Myocyte (in vitro differentiated cells): ENCODE results near the gene LUZP1. TPM values are rescaled to one million over a fixed set of nuclear protein-coding genes. Genes with fewer than 3 reads are reported as not detected.

ENCODE experiments used
- DNase-seq: peaks from one replicate; pipeline ENCODE4 v3.0.0-alpha.2; 2012; ENCODE audit warnings: low read depth
- total RNA-seq: library from RNA; depleted of rRNA; stranded (reverse); fragments of >200 nt; gene quantifications from 2 replicates; pipeline ENCODE4 v1.2.3, GENCODE V29; 2014

LUZP1 gene
- total RNA-seq, 1 donor from 2014 or later: 19.1 TPM

DNA sequence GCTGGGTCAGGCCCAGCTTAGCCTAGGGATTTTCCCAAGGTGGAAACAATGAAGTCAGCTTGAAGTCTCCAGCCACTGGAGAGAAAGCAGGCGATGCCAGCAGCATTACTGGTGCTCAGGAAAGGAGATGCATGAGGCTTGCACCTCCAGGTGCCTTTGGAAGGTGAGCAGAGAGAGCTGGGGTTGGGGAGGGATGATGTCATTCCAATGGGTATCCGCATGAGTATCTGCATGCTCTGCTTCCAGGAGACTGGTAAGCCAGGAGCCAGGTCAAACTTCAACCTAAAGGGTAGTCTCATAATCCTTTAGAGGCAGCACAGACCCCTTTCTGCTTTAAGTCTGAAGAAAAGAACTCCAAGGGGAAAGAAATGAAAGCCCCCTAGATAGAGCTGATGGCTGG, 80.6 kb downstream of the LUZP1 start:
- DNase-seq: no peak

DNA sequence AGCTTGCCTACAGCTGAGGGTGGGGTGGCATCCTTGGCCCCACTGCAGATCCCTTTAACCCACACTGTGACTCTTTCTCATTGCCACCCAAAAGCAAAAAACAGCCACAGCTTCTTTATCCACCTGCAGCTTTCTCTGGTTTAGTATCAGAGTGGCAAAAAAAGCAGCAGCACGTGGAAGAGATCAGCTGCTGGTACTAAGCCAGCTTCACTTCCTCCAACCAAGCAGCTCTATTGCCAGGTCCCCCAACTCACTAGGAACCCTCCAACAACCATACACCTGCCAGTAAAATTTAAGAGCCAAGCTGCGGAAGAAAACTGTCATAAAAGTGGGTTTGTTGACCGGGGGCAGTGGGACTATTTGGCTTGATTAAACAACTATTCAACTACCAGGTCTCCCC, 83.0 kb downstream of the LUZP1 start:
- DNase-seq: no peak

DNA sequence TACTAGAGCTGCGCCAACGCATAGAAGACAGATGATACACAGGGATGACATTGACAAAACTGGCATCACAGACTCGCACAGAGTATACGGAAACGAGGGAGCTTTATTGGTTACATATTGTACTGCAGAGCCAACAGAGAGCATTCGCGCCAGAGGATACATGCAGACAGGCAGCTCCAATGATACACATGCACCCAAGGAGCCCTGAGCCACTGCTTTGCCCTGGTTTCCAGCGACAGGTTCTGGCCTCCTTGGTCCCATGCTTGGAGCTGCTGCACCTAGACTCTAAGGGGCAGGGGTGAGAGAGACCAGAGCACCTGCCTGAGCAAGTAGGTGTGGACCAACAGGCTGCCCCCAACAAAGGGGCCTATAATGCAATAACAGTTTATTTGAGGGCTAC, 83.8 kb downstream of the LUZP1 start:
- DNase-seq: no peak

DNA sequence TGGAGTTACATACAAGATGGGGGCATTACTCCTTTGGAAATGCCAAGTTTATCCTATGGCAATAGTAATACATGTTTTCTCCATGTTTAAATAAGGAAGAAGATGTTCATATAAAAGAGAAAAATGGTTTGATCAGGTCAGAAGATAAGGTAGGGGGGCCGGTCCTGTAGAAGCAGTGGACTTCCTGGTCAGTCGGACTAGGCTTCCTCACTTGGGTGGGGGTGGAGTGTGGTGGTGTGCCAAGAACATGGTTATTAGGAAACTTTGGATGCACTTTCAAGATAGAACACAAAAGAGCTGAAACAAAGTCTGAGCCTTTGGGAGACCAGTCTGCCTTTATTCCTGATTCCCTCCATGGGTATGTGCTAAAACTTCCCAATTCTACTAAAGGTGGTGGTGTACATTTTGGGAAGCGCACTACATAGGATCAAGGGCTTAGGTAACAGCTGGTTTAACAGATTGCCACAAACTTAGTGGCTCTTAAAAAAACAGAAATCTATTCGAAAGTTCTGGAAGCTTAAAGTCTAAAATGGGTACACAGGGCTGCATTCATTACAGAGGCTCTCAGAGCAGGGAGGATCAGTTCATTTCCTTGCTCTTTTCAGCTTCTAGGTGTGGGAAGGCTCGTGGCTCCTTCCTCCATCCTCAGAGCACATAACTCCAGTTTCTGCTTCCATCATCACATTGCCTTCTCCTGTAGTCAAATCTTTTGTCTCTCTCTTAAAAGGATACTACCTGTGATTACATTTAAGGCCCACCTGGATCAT, 84.8 kb downstream of the LUZP1 start:
- DNase-seq: no peak

DNA sequence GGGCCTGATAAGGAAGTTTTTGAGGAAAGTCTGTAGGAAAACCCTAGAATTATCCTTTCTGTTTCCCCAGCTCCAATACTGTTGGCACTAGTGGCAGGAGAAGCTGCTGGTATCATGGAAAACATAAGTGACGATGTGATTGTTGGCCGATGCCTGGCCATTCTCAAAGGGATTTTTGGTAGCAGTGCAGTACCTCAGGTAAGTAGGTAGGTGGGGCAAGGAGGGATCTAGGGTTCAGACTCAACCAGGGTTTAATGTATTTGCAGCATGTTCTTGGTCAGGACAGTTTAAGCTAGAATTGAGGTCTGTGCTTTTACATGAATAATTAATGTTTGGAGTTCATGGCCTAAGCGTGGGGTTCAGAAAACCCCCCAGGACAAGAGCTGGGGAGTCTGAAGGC, 87.3 kb downstream of the LUZP1 start:
- no peak for DNase-seq

DNA sequence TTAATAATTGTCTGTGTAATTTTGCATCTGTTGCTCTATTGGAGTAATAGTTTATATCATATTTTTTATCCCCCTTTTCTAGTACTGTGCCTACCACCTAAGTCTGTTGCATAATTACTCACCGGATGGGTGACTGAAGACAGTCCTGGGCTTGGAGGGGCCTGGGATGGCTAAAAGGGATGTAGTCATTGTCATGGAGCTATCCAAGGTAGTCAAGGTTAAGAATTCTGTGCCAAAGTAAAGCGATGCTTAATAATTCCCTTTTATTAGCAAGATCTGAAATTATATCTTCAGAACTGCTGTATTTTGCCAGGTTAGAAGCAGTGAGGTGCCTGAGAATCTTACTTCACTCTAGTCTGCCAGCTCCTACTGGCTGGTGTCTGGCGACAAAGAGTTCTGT, 87.8 kb downstream of the LUZP1 start:
- DNase-seq: no peak

DNA sequence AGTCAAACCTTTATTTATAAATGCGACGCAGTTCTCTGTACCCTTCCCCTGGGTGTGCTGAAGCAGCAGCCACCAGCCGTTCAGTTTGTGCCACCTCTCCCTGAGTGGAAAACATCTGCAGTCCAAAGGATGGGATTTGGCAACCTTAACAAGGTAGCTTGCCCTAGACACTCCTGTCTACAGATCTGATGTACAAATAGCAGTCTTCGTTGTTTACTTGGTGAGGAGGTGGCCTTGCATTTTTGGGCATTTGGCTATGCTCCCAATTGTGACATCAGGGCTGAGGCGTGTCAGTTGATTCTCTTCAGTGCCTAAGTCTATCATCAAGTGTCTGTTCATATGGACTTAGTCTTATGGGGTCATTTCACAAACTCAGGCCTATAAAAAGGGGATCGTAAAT, 89.6 kb downstream of the LUZP1 start:
- peak; percentile 37 for DNase-seq

DNA sequence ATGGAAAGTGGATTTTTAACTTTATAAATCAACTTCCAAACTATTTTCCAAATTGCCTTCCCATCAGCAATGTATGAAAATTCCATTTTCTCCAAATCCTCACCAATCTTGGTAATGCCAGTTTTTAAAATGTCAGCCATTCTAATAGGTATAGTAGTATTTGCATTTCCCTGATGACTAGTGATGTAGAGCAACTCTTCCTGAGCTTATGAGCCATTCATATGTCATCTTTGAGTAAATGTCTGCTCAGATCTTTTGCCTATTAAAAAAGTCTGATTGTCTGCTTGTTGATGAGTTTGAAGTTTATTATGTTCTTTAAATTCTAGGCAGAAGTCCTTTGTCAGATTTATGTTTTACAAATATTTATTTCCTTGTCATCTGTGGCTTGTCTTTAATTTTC, 94.6 kb downstream of the LUZP1 start:
- DNase-seq: no peak

DNA sequence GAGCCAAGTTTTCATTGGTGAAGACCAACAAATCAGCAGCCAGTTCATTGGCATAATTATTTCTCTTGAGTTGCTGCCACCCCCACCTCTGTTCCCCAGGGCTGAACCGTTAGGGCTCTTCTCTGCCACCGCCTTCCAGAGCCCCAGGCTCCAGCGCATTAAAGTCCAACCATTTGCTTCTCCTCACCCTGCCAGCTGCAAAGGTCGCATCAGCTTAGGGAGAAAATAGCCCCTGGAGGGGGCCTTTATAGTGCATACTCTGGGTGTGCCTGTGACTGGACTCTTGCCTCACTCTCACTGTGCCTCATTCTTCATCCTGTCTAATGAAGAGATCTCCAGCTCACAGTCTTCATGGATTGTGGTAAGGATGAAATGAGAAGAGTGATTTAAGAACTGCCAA, 99.0 kb downstream of the LUZP1 start:
- DNase-seq: no peak

DNA sequence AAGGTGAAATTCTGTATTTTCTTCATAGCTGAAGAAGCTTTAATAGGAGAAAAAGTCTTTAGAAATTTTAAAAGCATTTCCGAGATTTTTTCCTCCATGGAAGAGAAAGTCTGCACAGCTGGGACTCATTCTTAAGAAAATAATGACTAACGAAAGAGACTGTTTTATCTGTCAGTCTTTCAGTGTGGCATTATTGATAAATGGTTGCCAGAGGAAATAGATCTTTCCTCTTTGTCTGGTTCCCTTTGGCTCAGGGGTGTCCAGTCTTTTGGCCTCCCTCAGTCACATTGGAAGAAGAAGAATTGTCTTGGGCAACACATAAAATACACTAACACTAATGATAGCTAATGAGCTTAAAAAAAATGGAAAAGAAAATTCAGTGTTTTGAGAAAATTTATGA, 99.5 kb downstream of the LUZP1 start:
- no peak for DNase-seq

DNA sequence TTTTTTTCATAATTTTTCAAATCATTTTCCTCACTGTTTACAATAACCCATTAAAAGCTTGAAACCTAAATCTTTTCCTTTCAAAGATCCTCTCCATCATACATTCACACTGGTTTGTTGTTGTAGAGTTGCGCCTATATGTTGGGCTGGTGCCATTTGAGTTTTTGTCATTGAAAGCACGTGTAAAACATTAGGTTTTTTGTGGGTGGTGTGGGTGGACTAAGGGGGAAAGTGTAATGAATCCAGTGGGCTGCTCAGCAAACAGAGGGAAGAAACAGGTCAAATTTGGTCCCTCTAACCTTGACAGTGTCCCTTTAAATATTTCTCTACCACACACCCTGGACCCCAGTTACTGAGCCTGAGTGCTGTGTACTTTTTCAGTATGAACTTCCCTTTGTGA, 102.6 kb downstream of the LUZP1 start:
- DNase-seq: no peak

DNA sequence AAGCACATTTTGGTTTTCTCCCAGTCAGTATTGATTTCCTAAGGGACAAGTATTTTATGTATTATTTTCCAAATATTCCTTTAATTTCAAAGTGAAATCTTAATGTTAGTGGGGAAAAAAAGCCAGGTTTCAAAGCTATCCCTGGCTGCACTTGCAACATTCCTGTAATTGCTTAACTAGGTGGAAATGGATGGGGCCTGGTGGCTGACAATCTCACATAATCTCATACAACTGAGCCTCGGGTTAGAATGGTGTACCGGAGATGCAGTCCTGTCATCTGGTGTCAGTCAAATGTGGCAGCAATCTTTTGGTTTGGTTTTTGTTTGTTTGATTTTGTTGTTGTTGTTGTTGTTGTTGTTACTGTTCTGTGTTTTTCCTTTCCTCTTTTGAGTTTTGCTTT, 103.3 kb downstream of the LUZP1 start:
- no peak for DNase-seq

DNA sequence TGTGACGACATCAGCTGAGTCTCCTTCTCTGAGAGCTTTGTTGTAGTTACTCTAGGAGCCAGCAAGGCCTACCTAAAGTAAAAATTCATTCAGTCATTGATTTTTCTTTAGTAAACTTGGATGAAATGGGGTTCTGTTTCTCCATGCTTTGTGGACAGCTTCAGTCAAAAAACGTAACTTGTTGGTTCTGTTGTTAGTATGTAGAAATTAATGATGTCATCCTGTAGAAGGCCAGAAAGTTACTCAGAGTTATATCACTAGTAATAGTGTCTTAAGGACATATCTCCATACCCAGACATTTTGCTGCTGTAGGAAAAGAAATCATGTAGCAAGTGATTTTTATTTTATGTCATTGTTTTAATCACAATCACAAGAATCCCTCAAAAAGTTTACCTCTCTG, 106.4 kb downstream of the LUZP1 start:
- DNase-seq: no peak

DNA sequence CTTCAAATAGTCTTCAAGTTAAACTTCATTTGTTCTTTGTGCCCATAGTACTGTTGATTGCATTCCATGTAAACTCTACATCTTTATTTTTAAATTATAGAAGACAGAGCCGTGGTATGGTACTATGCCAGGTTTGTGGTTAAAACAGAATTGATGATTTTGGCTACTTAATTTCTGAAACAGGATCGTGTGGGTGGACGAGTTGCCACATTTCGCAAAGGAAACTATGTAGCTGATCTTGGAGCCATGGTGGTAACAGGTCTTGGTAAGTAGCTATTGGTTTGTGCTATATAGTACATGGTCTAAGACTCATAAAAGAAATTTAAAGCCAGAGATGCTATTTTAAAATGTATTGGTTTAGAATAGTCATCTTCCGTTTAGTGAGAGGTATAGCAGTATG, 111.4 kb downstream of the LUZP1 start:
- DNase-seq: no peak

DNA sequence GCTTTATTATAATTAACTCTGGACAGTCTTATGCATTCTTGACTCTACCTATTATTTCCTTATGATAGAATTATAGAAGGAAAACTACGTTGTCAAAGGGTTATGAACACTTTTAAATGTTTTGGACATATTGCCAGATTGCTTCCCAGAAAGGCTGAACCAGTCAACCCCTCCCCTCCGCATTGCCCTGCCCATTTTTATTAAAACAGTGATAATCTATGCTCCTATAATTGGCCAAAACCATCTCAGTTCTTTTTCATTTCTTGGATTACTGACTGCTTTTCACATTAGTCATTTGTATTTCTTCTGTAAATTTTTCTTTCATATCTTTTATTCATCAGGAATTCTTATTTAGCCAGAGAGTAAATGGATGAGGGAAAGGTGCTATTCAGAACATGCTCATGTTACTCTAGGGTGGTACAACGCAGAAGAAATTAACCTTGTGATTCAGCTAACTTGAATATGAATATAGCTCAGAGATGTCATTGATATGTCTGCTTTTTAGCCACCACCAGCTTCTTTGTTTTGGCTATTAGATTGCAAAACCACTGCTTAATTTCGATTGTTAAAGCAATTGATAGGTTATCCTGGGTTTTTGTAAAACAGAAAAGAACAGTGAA, 117.3 kb downstream of the LUZP1 start:
- no peak for DNase-seq

DNA sequence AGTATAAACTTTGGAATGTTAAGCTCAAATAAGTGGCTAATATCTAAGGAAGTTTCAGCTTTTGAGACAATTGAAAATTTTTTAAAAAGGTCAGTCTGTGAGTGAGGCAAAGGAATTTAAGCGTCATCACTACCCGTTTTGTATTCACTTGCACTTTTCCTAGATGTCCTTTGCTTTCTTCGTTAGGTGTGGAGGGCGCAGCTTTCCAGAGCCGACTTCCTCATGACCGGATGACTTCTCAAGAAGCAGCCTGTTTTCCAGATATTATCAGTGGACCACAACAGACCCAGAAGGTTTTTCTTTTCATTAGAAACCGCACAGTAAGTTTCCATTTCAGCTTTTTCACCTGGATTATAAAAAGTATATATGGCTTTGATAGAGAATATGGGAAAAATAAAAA, 118.5 kb downstream of the LUZP1 start:
- DNase-seq: no peak

DNA sequence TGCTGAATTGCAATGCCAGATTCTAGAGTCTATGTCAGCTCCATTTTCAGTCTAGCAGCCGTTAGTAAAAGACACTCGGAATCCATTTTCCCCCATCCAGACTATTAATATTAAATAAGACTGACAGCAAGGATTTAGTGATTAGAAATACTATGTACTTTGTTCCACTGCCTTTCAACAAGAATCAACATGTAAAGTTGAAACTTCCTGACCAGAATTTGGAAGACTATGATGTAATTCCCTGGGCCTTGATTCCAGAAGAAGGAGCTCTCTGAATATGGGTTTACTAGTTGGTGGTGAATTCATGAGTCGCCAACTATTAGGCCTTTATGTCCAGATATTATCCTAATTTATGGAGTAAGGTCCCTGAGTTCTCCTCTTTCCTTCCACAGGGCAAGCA, 124.6 kb downstream of the LUZP1 start:
- DNase-seq: no peak

DNA sequence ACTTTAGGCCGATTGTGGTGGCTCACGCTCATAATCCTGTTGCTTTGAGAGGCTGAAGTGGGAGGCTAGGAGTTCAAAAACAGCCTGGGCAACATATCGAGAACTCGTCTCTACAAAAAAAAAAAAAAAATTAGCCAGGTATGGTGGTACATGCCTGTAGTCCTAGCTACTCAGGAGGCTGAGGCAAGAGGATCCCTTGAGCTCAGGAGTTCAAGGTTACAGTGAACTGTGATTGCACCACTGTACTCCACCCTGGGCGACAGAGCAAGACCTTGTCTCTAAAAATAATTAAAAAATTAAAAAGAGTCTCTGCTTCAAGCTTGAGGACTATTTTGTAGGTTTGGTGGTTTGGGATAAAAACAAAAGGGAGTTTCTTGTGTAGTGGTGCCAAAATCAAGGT, 128.1 kb downstream of the LUZP1 start:
- DNase-seq: no peak

DNA sequence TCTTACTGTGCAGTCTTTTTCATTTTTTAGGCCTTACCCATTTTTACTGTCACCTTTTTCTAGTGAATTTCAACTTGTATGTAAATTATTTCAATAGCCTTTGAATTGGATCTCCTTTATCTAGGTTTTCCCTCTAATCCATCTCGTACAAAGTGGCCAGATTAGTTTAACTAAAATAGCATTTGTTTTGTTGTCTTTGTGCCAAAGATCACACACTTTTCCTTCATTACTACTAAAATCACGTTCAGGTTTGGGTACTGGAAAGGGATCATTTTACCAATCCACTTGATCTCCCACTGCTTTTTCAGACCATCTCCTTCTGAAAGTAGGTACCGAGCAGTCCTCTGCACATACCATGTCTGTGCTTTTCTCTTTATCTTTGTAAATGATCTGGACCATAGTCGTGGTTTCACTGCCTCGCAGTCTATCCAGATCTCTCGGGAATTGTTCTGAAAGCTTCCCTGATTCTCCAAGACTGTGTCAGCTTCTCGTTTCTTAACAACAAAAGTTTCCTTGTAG, 129.3 kb downstream of the LUZP1 start:
- no peak for DNase-seq

DNA sequence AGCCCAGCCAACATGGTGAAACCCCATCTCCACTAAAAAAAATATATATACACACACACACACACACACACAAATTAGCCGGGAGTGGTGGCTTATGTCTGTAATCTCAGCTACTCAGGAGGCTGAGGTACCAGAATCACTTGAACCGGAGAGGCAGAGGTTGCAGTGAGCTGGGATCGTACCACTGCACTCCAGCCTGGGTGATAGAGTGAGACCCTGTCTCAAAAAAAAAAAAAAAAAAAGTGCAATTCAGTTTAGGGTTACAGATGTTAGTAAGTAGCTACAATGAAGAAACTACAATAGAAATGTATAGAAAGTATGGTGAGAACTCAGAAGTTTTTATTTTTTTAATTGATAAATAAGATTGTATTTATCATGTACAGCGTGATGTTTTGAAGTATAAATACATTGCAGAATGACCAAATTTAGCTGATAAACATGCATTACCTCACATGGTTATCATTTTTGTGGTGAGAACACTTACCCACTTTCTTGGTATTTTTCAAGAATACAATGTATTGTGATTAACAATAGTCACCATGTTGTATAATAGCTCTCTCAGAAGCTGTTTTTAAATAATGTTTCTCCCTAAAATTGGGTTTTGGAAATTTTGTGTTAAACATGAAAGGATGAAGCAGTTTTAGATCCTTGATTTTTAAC, 131.4 kb downstream of the LUZP1 start:
- no peak for DNase-seq

DNA sequence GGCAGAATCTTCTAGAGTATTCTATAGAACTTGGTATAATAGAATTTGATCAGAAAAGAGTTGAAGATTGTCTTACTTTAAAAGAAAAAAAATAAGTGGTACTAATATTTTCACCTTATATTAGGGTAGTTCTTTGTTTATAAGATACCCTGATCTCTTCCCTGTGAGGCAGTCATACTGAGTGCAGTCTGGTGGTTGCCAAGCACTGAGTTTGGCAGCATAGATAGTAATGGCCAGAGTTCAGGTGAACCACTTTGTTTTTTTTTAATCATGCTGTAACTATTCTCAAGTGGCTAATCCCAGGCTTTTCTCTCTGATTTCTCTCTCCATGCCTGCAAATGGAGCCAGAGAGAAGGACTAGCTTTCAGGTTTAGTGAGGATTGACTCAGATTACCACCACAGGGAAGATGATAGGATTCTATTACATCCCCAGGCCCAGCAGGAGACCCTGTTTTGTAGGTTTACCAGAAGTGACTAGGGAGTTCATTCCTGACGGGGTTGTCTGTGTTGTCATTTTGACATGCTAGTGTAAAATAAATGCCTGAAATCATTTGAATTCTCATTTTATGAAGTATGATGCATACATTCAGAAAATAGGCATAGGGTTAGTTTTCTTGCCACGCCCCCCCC, 132.7 kb downstream of the LUZP1 start:
- no peak for DNase-seq
